Lung microvascular endothelial cell (primary cell): ENCODE measurements around the gene G6PC3. TPM values are rescaled to one million over a fixed set of nuclear protein-coding genes. Genes with fewer than 3 reads are reported as not detected.

ENCODE experiments used
- DNase-seq, 2 donors: peaks; one replicate each; pipeline versions ENCODE4 v3.0.0 to v3.0.0-alpha.2; 2010; ENCODE audit warnings: low read depth in 2 of 2
- total RNA-seq: library from RNA; depleted of rRNA; stranded (reverse); fragments of >200 nt; gene quantifications from 2 replicates; pipeline ENCODE4 v1.2.1, GENCODE V29; 2014

G6PC3 gene
- total RNA-seq, 1 donor from 2014 or later = 25.2 TPM

DNA sequence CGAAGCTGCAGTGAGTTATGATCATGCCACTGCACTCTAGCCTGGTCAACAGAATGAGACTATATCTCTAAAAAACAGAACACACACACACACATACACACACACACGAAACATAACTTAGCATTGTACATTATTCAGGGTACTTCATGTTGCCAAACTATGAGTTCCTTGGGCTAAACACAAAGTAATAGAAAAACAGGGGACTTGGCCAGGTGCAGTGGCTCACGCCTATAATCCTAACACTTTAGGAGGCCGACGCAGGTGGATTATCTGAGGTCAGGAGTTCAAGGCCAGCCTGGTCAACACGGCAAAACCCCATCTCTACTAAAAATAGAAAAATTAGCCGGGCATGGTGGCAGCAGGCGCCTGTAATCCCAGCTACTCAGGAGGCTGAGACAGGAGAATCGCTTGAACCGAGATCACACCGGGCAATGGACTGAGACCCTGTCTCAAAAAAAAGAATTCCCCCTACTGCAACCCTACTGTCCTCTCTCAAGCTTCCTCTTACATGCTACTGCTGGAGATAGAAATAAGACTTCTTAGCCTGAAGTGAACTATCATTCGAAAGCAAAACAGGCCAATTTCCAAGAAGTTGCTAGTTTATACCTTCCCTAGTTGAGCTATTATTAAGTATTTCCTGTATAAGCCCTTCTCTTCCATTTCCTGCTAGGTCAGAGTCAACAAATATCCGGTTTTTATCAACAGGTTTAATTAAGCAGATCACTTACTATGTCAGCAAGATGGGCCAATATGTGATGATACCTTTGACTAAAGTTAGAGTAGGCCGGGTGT is 11.2 kb upstream of the G6PC3 start:
- DNase-seq = no peak

DNA sequence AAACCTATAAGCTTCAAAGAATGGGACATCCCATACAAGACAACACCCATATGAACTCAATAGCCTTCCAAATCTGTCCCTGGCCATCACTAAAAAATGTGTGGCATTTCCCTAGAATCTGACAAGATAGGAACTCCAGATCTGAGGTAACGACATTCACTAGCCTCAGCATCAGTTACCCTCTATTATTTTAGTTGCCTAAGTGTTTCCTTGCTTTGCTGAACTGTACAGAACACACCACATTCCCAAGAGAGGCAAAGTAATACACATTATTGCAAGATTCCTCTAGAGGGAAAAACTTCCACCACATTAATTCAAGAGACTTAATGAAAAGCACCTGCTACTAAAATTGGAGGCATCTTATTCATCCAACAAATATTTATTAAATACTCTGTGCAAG is 9.1 kb upstream of the G6PC3 start:
- no peak for DNase-seq

DNA sequence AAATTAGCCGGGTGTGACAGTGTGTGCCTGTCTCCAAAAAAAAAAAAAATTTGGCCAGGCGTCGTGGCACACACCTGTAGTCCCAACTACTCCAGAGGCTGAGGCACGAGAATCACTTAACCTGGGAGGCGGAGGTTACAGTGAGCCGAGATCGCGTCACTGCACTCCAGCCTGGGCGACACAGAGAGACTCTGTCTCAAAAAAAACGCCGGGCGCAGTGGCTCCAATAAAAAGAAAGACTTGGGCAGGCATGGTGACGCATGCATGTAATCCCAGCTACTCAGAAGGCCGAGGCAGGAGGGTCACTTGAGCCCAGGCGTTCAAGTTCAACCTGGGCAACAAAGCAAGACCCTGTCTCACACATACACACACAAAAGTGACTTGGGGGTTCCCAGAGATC is 7.7 kb upstream of the G6PC3 start:
- DNase-seq = no peak

DNA sequence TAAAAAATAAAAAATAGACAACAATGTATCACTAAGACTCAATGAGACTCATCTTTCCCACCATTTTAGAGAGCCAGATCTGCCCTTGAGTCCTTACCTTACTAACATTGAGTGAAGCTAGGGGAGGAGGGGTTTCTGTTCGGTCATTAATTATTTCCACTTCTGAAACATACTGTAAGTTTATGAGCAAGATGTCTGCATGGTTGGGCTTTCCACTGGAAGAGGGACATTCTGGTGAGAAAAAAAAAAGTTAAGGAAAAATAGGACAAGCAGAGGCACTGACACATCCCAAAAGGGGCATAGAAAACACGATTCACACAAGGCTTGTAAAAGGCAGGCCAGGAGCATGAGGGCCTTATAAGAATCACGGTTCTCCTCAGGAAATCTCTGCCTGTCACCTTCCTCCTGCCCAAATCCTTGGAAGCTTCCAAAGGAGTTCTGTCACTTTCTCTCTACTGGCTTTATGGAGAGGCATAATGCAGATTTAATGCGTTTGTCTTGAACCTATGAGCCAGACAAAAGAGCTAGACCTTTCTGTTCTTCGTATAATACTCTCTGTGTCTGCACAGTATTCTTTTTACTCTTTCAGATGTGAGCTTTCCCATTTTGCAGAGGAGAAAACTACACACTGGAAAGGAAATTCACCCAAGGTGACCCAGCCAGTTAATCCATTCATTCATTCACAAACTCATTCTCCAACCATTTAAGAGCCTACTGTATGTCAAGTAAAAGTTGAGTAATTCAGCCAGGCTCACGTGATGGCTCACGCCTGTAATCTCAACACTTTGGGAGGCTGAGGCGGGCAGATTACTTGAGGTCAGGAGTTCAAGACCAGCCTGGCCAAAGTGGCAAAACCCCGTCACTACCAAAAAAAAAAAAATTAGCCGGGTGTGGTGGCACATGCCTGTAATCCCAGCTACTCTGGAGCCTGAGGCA is 6.6 kb upstream of the G6PC3 start:
- DNase-seq = no peak

DNA sequence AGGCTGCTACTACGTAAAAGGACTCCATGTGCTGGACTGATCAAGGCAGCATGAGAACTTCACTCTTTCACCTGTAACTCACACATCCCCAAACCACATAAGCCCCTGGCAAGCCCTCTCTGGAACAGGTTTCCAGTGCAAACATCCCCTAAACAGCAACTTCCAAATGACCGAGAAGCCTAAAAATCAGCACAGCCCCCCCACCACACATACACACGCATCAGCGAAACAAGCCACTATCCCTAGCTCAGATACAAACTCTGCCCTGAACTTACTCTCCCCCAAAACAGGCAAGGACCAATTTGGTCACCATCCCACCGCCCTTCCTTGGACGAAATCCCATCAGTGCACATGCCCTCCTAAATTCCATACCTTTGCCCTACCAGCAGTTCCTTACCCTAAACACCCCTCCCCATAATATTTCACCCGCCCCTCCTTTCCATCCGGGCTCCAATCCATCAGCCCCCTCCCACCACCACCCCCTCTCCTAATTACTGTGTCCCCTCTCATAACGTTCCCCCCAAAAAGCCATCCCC is 4.8 kb upstream of the G6PC3 start:
- DNase-seq = peak; percentile 17 to 29

DNA sequence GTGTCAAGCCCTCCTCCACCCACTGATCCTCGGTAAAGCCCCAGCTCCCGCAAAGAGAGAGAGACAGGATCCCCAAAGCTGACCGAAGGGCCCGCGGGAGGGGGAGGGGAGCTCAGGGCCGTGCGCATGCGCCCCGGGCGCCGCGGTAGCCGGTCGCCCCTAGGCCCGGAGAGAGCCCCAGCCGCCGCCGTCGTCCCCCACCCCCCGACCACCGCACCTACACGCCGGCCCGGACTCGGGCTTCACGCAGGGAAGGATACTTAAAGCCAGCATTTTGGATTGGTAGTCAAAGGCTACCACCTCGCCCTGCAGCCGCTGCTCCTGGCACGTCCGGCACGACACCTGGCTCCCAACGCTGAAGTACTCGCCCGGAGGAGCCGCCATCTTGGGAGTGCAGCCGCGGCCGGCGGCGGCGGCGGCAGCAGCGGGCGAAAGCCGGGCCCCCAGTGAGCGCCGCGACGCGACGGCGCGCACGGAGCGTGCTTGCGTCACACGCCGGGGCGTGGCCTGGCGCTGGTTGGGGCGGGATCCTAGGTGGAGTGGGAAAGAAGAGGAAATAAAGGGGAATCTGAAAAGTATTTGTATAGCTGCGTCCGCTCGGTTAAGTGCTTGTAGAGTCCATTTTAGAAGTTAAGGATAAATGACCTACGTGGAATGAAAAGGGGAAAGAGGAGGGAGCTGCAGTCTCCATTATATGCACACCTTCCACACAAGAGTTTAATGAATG is 4.2 kb upstream of the G6PC3 start, which contains the start of gene LSM12:
LSM12 (minus strand) TSS at position 468 of the 727 bp plus-strand sequence; CDS start at position 384, 84 bp downstream.
- peak; percentile 91 to 94 for DNase-seq

DNA sequence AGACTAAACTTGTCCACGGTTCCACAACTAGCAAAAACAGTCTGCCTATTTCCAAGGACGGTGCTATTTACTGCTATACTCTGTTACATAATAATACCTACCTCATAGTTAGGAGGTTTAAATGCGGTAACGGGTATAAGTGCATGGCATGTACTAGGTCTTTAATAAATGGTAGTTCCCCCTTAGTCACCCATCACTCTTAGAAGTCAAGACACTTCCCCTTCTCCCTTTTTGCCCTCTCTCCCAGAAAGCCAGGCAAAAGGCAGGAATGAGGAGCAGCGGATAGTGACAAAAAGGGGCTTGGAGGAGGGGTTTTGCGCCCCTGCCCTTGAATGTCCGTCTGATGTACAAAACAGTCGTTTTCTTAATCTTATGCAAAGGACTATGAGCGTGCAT is 3.0 kb upstream of the G6PC3 start:
- no peak for DNase-seq

DNA sequence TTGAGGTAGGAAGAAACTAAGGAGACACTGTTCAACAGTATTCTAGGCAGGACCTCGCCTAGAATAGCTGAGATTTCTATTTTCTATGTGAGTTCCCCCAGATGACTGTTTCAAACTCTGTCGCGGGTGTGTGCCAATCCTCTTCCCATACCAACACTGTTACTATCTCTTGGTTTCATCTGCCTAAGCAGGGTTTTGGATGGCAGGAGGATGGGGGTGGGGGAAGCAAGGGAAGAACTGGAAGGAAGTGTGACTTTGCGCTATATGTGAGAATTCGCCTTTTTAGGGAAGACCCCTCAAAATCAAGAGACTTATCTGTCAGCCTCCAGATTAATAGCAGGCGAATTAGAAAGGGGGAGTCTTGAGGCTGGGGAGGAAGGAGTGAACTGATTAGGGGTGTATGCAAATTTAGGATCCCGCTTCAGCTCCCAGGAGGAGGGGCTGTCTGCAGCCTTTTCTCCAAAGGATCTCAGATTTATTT is 521 bp upstream of the G6PC3 start:
- peak in 1 of 2 donors; percentile 13 for DNase-seq

DNA sequence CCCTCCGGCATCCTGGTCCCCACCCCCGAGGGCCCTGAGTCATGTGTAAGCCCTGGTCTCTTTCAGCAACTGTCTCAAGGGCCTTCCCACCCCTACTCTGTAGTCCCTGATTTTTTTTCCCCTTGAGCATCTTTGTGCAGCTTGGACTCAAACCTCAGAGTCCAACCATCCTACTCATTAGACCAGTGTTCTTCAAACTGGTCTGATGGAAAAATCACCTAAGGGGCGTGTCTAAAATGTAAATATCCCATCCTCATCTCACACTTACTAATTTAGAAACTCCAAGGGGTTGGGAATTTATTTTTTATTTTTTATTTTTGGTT is 624 bp downstream of the G6PC3 start:
- DNase-seq = no peak

DNA sequence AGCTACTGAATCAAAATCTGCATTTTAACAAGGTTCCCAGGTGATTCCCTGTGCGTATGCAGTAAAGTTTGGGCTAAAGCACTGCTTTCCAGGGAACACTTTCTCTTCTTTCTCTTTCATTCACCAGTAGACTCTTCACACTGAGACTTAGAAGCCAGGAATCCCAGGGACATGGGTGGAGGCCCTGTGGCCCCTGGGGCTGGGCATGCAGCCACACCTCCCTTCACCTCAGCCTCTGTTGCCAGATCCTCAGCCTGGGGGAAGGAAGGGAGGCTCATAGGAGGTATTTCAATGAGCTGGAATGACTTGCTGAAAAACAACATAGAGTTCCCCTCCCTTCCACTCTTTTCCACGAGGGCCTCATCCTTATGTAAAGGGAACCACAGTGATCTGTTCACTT is 1.2 kb downstream of the G6PC3 start:
- DNase-seq = no peak

DNA sequence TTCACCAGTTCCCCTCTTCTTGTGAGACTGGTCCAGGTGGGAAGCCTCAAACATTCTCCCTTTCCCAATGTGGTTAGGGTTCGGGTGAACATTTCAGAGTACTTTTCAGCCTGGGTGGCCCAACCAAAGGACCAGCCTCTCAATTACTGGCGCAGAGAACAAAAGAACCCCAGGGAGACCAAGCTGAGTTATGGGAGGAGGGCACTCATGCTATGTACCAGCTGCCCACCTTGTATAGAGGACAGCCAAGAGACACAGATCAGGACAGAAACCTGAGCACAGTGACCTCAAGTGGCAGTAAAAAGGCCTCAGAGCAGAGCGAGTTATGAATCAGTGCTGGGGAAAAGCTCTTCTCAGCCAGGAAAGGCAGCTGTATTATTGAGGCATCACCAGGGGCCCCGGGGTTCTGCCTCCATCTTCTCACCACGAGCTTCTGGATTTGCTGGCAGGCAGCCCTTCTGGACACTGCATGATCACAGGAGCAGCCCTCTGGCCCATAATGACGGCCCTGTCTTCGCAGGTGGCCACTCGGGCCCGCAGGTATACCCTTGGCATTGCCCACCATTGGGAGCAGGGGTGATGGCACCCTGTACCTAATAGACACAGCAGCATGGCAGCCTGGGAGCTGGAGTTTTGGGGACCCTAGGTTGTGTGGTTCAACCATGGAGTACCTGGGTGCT is 3.8 kb downstream of the G6PC3 start:
- no peak for DNase-seq

DNA sequence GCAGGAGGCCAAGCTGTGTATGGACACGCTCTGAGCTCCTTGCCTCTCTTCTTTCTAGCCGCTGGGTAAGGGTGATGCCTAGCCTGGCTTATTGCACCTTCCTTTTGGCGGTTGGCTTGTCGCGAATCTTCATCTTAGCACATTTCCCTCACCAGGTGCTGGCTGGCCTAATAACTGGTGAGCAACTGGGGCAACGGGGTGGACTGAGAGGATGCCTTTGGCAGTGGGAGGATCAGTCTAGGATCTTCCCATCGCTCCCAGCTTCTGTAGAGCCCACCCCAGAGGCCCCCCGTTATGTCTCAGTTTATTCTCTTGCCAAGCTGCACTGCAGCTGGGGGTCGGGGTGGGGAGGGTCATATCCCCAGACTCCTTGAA is 4.4 kb downstream of the G6PC3 start:
- no peak for DNase-seq

DNA sequence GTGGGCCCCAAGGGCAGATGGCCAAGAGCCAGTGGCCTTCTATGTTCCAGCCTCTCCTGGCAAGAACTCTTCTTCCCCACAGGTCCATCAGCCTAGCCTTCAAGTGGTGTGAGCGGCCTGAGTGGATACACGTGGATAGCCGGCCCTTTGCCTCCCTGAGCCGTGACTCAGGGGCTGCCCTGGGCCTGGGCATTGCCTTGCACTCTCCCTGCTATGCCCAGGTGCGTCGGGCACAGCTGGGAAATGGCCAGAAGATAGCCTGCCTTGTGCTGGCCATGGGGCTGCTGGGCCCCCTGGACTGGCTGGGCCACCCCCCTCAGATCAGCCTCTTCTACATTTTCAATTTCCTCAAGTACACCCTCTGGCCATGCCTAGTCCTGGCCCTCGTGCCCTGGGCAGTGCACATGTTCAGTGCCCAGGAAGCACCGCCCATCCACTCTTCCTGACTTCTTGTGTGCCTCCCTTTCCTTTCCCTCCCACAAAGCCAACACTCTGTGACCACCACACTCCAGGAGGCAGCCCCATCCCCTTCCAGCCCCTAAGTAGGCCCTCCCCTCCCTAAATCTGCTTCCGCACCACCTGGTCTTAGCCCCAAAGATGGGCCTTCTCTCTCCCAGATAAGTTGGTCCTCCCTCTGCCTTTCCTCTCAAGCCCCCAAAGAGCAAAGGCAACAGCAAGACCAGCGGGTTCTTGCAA is 5.2 kb downstream of the G6PC3 start:
- DNase-seq = no peak

DNA sequence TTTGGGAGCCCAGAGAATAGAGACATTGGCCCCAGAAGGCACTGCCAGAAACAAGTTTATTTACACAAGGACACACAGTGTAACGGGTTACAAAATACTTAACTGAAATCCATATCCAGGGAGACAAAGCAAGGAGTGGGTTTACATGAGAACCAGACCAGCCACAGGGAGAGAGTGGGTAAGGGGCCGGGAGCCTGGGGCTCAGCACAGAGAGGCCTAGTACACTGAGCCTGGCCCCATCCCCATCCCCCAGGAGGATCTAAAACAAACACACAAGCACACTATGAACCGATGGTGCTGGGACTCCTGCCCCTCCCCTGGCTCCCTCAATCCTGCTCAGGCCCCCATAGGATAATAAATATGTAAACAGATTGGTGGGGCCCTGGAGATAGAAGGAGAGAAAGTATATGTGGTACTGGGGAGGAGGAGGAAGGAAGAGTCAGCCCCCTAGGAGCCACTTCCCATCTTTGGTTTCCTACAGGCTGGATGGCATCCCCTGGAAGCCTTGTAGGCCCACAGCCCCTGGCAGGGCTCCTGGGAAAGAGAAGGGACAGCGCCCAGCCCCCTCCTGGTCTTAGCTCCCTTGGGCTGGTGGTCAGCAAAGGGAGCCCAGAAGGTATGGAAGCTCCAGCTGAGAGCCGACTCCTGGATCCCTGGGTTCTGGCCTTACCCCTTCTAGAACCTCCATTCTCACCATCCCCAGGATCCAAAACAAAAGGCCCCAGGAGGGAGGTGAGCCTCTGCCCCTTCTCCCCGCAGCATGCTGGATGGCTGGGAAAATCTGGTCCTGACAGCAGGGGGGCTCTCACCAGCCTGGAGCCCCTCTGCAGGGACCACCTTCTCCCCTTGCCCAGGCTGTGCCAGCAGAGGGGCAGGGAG is 6.4 kb downstream of the G6PC3 start:
- DNase-seq = no peak

DNA sequence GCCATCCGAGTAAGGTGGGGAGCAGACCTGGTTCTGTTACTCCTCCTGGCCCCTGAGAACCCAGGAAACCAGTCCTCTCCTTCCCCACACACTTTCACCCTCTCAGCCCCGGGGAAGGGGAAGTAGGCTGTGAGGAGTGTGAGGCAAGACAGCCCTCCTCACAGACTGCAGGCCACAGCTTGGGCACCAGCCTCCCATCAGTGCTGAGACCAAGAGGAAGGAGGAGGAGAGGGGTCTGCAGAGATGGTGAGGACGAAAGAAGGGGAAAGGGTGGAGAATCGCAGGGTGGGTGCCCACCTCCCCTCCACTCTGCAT is 7.0 kb downstream of the G6PC3 start:
- no peak for DNase-seq

DNA sequence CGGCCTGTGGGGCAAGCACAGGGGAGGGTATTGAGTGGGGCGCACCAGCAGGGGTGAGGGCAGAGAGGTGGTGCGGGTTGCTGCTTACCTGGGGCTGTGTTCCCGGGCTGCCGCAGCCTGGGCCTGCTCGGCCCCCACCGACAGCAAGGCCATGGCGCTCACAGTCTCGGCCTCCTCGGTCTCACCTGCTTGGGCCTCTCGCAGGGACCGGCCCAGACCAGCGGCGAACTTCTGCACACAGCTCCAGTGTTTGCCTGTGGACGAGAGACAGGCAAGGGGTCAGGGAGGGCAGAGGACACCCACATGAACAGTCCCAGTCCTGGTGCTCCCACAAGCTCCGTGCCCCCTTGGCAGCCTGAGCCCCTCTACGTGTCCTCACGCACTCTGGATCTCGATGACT is 7.9 kb downstream of the G6PC3 start:
- no peak for DNase-seq

DNA sequence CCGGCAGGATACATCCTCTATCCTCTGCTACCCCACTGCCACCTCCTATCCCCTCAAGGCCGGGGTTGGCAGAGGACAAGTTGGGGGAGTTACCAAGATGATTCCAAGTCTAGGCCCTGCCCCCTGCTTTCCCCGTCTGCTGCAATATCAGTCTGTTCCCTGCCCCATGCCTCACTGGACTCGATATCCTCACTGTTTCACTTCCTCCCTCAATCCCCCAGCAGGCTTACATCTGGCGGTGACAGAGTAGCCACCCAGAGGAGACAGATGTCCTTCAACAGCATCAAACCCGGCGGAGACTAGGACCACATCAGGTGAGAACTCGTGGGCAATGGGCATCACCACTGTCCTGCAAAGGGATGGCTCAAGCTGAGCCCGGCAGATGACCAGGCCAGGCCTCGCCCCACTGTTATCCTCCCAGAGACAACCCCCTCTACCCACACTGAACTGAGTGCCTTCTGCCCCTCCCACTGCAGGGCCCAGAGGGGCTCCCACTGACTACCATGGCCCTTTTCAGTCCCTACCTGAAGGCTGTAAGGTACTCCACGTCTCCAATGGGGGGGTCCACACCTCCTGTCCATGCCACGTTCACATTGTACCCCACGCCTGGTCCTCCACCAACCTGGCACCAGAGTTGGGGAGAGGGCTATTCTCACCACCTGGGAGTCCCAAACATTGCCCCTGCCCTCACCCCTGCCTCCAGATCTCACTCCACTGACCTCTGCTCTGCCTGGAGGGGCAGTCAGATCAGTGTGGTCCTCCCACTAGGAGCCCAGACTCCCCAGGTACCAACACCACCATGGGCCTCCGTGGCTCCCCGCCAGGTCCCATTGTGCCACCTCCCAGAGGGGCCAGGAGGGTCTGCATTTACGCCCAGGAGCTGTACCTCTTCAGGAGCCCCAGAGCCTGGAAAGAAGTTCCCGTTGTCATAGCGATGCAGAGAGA is 9.6 kb downstream of the G6PC3 start:
- no peak for DNase-seq

DNA sequence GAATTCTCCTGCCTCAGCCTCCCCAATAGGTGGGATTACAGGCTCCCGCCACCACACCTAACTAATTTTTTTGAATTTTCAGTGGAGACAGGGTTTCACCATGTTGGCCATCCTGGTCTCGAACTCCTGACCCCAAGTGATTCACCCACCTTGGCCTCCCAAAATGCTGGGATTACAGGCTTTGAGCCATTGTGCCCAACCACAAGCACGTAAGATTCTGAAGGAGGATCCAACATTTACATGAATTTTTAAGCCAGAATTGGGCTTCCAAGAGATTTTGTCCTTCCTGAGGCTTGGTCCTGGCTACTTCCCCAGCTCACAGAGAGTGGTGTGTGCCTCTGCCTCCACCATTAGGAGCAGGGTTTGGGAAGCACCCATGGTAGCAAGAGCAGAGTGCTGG is 11.1 kb downstream of the G6PC3 start:
- DNase-seq = no peak
